Glutamatergic neuron (in vitro differentiated cells): ENCODE measurements around the gene ZBTB12. TPM values are rescaled to one million over a fixed set of nuclear protein-coding genes. Genes with fewer than 3 reads are reported as not detected.
"Not testable (repeated sequence)": the region's sequence is repeated elsewhere in the genome, so short reads cannot be mapped to it uniquely, and the experiment has no call there.

Source experiments
- DNase-seq: peaks from one replicate; pipeline ENCODE4 v3.0.0; 2022
- H3K27ac Mint-ChIP-seq: one replicate; pipeline ENCODE4 v1.8.0; 2020; ENCODE audit warnings: mild to moderate bottlenecking, mixed read lengths, inconsistent platforms; ENCODE audit not compliant: unreplicated experiment
- H3K27me3 Mint-ChIP-seq: one replicate; pipeline ENCODE4 v1.8.0; 2020; ENCODE audit warnings: mild to moderate bottlenecking, moderate library complexity, mixed read lengths, inconsistent platforms; ENCODE audit not compliant: unreplicated experiment
- H3K36me3 Mint-ChIP-seq: one replicate; pipeline ENCODE4 v1.8.0; 2020; ENCODE audit warnings: mild to moderate bottlenecking, mixed read lengths, inconsistent platforms; ENCODE audit not compliant: unreplicated experiment
- H3K4me1 Mint-ChIP-seq: one replicate; pipeline ENCODE4 v1.8.0; 2020; ENCODE audit warnings: mild to moderate bottlenecking, low read depth, mixed read lengths, inconsistent platforms; ENCODE audit not compliant: unreplicated experiment
- H3K4me3 Mint-ChIP-seq: one replicate; pipeline ENCODE4 v1.8.0; 2020; ENCODE audit warnings: mild to moderate bottlenecking, mixed read lengths, inconsistent platforms; ENCODE audit not compliant: unreplicated experiment
- H3K9me3 Mint-ChIP-seq: one replicate; pipeline ENCODE4 v1.8.0; 2020; ENCODE audit warnings: mild to moderate bottlenecking, moderate library complexity, mixed read lengths, inconsistent platforms; ENCODE audit not compliant: unreplicated experiment
- total RNA-seq: library from RNA; stranded (reverse); fragmentation: NEBNext Ultra II Directional; extraction: Animal tissue kit (Norgen Biotek cat#: 25700); gene quantifications from one replicate; pipeline ENCODE4 v1.2.1, GENCODE V29; 2021; ENCODE audit not compliant: unreplicated experiment
- TF ChIP-seq, protein P1 (sequence below): fragments of 200-600 bp; sonication (generic); IDR thresholded peaks from one replicate; pipeline ENCODE4 v1.5.0; 2021; ENCODE audit not compliant: partially characterized antibody, unreplicated experiment

Gene ZBTB12
- total RNA-seq, 1 donor from 2014 or later = 16.2 TPM

DNA sequence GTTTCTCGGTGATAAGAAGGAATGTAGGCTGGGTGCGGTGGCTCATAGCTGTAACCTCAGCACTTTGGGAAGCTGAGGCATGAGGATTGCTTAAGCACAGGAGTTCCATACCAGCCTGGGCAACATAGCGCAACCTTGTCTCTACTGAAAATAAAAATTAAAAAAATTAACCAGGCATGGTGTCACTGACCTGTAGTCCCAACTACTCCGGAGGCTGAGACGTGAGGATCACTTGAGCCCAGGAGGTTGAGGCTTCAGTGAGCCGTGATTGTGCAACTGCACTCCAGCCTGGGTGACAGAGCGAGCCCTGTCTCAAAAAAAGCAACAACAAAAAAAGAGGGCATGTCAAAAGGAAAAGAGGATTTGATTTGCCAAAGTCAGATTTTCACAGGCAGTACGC is 43.2 kb downstream of the ZBTB12 start:
- Mint-ChIP-seq H3K9me3 (peaks cover 2% of the 10 kb centered on the region), H3K27ac (no peak overlapping the region), H3K27me3 (peaks cover 10% of the 10 kb centered on the region), H3K4me1 (no peaks in the 10 kb centered on the region), H3K36me3 (no peaks in the 10 kb centered on the region), H3K4me3 (no peak overlapping the region)
- DNase-seq = no peak
- TF ChIP-seq, protein P1, sequence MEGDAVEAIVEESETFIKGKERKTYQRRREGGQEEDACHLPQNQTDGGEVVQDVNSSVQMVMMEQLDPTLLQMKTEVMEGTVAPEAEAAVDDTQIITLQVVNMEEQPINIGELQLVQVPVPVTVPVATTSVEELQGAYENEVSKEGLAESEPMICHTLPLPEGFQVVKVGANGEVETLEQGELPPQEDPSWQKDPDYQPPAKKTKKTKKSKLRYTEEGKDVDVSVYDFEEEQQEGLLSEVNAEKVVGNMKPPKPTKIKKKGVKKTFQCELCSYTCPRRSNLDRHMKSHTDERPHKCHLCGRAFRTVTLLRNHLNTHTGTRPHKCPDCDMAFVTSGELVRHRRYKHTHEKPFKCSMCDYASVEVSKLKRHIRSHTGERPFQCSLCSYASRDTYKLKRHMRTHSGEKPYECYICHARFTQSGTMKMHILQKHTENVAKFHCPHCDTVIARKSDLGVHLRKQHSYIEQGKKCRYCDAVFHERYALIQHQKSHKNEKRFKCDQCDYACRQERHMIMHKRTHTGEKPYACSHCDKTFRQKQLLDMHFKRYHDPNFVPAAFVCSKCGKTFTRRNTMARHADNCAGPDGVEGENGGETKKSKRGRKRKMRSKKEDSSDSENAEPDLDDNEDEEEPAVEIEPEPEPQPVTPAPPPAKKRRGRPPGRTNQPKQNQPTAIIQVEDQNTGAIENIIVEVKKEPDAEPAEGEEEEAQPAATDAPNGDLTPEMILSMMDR = no peak

DNA sequence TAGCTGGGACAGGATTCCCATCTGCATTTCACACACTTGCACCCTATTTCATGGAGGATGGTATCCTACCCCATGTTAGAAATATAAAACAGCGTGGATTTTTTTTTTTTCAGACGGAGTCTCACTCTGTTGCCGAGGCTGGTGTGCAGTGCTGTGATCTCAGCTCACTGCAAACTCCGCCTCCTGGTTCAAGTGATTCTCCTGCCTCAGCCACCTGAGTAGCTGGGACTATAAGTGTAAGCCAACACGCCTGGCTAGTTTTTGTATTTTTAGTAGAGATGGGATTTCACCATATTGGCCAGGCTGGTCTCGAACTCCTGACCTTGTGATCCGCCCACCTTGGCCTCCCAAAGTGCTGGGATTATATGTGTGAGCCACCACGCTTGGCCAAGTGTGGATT is 44.1 kb downstream of the ZBTB12 start:
- H3K4me3 Mint-ChIP-seq, DNase-seq, H3K27me3 Mint-ChIP-seq, H3K4me1 Mint-ChIP-seq, H3K9me3 Mint-ChIP-seq, H3K27ac Mint-ChIP-seq, H3K36me3 Mint-ChIP-seq: not testable (repeated sequence)

- H3K36me3 Mint-ChIP-seq, H3K9me3 Mint-ChIP-seq, H3K4me3 Mint-ChIP-seq, H3K27me3 Mint-ChIP-seq, H3K4me1 Mint-ChIP-seq, DNase-seq, H3K27ac Mint-ChIP-seq: not testable (repeated sequence)
Observed at GRCh38 chr6:31851980-31852718, 49.7 kb downstream of the ZBTB12 start.

- Mint-ChIP-seq H3K27me3 (peaks cover 5% of the 10 kb centered on the region), H3K4me3 (no peak overlapping the region), H3K36me3 (peaks cover 5% of the 10 kb centered on the region), H3K9me3 (no peaks in the 10 kb centered on the region), H3K27ac (no peak overlapping the region), H3K4me1 (no peaks in the 10 kb centered on the region)
- TF ChIP-seq, protein P1 = no peak
- DNase-seq = no peak
Observed at GRCh38 chr6:31851485-31851832, 50.4 kb downstream of the ZBTB12 start.

DNA sequence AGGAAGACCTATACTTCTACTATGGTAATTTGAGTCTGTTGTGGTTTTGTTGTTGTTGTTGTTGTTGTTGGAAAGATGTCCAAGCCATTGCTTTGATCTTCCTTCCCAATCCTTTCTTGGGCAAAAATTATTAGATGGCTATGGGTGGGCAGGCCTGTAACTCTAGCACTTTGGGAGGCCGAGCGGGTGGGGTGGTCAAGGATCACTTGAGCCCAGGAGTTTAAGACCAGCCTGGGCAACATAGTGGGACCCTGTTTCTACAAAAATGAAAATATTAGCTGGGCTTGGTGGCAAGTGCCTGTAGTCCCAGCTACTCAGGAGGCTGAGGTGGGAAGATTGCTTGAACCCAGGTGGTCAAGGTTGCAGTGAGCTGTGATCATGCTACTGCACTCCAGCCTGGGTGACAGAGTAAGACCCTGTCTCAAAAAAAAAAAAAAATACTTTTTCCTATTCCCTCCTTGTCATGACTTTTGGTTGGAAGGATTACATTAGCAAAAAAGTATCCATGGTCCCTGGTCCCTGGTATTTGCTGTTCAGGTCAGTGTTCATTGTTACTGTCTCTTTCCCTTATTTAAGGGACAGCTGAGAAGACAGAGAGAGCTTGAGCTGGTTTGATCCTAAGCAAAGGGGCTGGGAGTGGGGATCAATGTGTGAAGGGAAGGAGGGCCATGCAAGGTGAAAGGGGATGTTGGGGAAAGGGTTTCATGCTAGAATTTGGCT is 51.0 kb downstream of the ZBTB12 start:
- Mint-ChIP-seq H3K4me1 (no peaks in the 10 kb centered on the region), H3K27ac (no peak overlapping the region)

More for the DNA sequence above, 51.0 kb downstream of the ZBTB12 start:
- Mint-ChIP-seq H3K4me3 (no peak overlapping the region), H3K27me3 (peaks cover 4% of the 10 kb centered on the region), H3K36me3 (peaks cover 5% of the 10 kb centered on the region), H3K9me3 (no peaks in the 10 kb centered on the region)
- no peak for DNase-seq
- TF ChIP-seq, protein P1 = no peak

Other genes with a start within 250 kb of the ZBTB12 start
- 804 TPM for gene BAG6, start 249.4 kb downstream of the ZBTB12 start, total RNA-seq
- 1.5 TPM for gene APOM, start 246.2 kb downstream of the ZBTB12 start, total RNA-seq
- gene C6orf47, start 241.3 kb downstream of the ZBTB12 start, total RNA-seq = 28.8 TPM
- gene GPANK1, start 237.1 kb downstream of the ZBTB12 start, total RNA-seq = 30.1 TPM
- 214 TPM for gene CSNK2B, start 236.0 kb downstream of the ZBTB12 start, total RNA-seq
- gene LY6G5B, start 232.1 kb downstream of the ZBTB12 start, total RNA-seq = 43.1 TPM
- 13.8 TPM for gene LY6G5C, start 221.0 kb downstream of the ZBTB12 start, total RNA-seq
- gene ABHD16A, start 198.8 kb downstream of the ZBTB12 start, total RNA-seq = 120 TPM
- gene LY6G6F, start 195.2 kb downstream of the ZBTB12 start, total RNA-seq = not detected
- not detected for gene LY6G6D, start 186.7 kb downstream of the ZBTB12 start, total RNA-seq
- gene LY6G6C, start 180.3 kb downstream of the ZBTB12 start, total RNA-seq = 1.8 TPM
- not detected for gene MPIG6B, start 178.7 kb downstream of the ZBTB12 start, total RNA-seq
- gene DDAH2, start 172.8 kb downstream of the ZBTB12 start, total RNA-seq = 266 TPM
- 310 TPM for gene CLIC1, start 165.6 kb downstream of the ZBTB12 start, total RNA-seq
- 25.7 TPM for gene MSH5, start 162.1 kb downstream of the ZBTB12 start, total RNA-seq
- gene SAPCD1, start 139.4 kb downstream of the ZBTB12 start, total RNA-seq = 3.7 TPM
- 3.2 TPM for gene VWA7, start 124.8 kb downstream of the ZBTB12 start, total RNA-seq
- gene VARS1, start 106.3 kb downstream of the ZBTB12 start, total RNA-seq = 204 TPM
- gene LSM2, start 95.1 kb downstream of the ZBTB12 start, total RNA-seq = 68.2 TPM
- 2.5 TPM for gene HSPA1L, start 86.8 kb downstream of the ZBTB12 start, total RNA-seq
- 54.3 TPM for gene HSPA1A, start 86.5 kb downstream of the ZBTB12 start, total RNA-seq
- 93.9 TPM for gene HSPA1B, start 74.3 kb downstream of the ZBTB12 start, total RNA-seq
- gene NEU1, start 39.3 kb downstream of the ZBTB12 start, total RNA-seq = 40.2 TPM
- not detected for gene SLC44A4, start 23.1 kb downstream of the ZBTB12 start, total RNA-seq
- gene EHMT2, start 4.4 kb downstream of the ZBTB12 start, total RNA-seq = 113 TPM
- gene C2, start 25.6 kb upstream of the ZBTB12 start, total RNA-seq = not detected
- gene CFB, start 44.0 kb upstream of the ZBTB12 start, total RNA-seq = not detected
- gene NELFE, start 56.9 kb upstream of the ZBTB12 start, total RNA-seq = 52.7 TPM
- gene SKIC2, start 57.1 kb upstream of the ZBTB12 start, total RNA-seq = 109 TPM
- 23.8 TPM for gene DXO, start 70.1 kb upstream of the ZBTB12 start, total RNA-seq
- gene C4A, start 80.0 kb upstream of the ZBTB12 start, total RNA-seq = 9.3 TPM
- gene C4B, start 112.7 kb upstream of the ZBTB12 start, total RNA-seq = 6.4 TPM
- 0.64 TPM for gene CYP21A2, start 136.3 kb upstream of the ZBTB12 start, total RNA-seq
- 6.0 TPM for gene TNXB, start 207.3 kb upstream of the ZBTB12 start, total RNA-seq
- gene ATF6B, start 226.2 kb upstream of the ZBTB12 start, total RNA-seq = 79.5 TPM
- 4.7 TPM for gene FKBPL, start 228.2 kb upstream of the ZBTB12 start, total RNA-seq
- gene PRRT1, start 249.9 kb upstream of the ZBTB12 start, total RNA-seq = 5.1 TPM